GM12872 (cell line): ENCODE data around the gene HSPB1.

ENCODE experiments used
- CTCF ChIP-seq: IDR thresholded peaks from 3 replicates; pipeline ENCODE4 v1.5.1; 2011; ENCODE audit warnings: low read depth, mild to moderate bottlenecking, low read length, moderate library complexity; ENCODE audit not compliant: insufficient read depth

The HSPB1 gene

GRCh38 chr7:76302347-76303201 is at the start of gene HSPB1:
Gene HSPB1, plus strand, starts transcription at chr7:76302673. Its CDS starts 40 bp downstream, at chr7:76302713.
- no peak for TF ChIP-seq CTCF

GRCh38 chr7:76254781-76255180 is 47.7 kb upstream of the HSPB1 start:
- no peak for TF ChIP-seq CTCF

- no peak for TF ChIP-seq CTCF
Measured at GRCh38 chr7:76257973-76258372, 44.5 kb upstream of the HSPB1 start.

- no peak for TF ChIP-seq CTCF
Measured at GRCh38 chr7:76259124-76260093, 43.1 kb upstream of the HSPB1 start.

- TF ChIP-seq CTCF = no peak
Measured at GRCh38 chr7:76260171-76260703, 42.2 kb upstream of the HSPB1 start.

GRCh38 chr7:76261329-76261728 is 41.1 kb upstream of the HSPB1 start:
- TF ChIP-seq CTCF = no peak

GRCh38 chr7:76261931-76262330 is 40.5 kb upstream of the HSPB1 start:
- TF ChIP-seq CTCF = no peak
